GM12801 (cell line): ENCODE data around the gene NUDT19.

ENCODE experiments used
- TF ChIP-seq, protein P1 (sequence below): IDR thresholded peaks from one replicate; pipeline ENCODE4 v1.5.1; 2011; ENCODE audit warnings: control low read depth; ENCODE audit not compliant: insufficient read length; ENCODE audit errors: extremely low read depth

NUDT19 gene

GRCh38 chr19:32676186-32676894 is 15.3 kb upstream of the NUDT19 start:
- TF ChIP-seq, protein P1, sequence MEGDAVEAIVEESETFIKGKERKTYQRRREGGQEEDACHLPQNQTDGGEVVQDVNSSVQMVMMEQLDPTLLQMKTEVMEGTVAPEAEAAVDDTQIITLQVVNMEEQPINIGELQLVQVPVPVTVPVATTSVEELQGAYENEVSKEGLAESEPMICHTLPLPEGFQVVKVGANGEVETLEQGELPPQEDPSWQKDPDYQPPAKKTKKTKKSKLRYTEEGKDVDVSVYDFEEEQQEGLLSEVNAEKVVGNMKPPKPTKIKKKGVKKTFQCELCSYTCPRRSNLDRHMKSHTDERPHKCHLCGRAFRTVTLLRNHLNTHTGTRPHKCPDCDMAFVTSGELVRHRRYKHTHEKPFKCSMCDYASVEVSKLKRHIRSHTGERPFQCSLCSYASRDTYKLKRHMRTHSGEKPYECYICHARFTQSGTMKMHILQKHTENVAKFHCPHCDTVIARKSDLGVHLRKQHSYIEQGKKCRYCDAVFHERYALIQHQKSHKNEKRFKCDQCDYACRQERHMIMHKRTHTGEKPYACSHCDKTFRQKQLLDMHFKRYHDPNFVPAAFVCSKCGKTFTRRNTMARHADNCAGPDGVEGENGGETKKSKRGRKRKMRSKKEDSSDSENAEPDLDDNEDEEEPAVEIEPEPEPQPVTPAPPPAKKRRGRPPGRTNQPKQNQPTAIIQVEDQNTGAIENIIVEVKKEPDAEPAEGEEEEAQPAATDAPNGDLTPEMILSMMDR: no peak

DNA sequence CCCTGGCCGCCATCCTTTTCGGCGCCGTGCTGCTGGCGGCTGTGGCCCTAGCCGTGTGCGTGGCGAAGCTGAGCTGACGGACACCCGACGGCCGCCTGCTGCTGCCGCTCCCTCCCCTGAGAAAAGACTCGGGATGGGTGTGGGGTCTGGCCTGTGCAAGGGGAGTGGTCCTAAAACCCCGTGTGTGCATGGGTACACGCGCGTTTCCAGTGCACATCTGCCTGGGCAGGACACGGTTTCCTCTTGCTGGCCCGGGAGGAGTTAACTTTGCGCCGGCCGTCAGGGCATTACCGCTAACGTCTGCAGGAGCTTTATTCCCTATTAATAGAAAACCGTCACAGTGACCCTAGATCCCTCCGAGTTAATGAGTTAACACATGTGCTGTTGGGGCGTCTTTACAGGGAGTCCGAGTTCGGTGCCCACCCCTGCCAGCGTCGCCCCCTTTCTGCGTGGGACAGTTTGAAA is 14.7 kb upstream of the NUDT19 start:
- TF ChIP-seq, protein P1: no peak

- TF ChIP-seq, protein P1: no peak
Measured at GRCh38 chr19:32677657-32678056, 14.0 kb upstream of the NUDT19 start.

DNA sequence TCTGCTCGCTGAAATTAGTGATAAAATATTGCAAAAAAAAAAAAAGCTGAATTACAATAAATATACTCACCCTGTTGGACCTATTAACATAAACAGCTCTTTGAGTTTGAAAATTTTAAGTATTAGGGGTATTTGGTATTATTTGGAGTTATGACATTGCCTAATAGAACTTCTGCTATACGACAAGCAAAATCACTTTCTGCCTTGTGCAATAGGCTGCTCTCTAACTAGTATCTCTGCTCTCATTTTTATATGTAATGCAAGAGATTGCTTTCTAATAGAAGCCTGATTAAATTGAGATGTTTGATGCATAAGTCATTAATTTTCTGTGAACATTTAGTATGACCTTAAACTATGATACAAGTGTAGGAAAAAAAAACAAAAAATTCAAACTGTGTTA is 10.6 kb upstream of the NUDT19 start:
- TF ChIP-seq, protein P1: no peak

DNA sequence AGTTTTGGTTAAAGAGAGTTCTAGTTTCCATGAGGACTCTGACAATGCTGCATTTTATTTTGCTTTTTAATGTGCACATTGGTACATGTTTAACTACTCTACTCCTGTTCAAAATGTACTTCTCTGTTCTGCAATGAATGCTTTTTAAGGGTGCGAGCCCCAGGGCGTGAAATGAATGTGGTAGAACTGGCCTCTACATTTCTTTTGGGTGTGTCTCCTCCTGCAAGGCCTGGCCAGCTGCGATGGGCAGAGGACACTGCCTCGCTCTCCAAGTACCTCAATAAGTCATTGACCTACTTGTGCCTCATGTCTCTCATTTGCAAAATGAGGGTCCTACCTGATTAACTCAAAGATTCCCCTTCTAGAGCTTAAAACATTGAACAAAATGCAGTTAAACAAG is 9.3 kb upstream of the NUDT19 start:
- TF ChIP-seq, protein P1: no peak

- TF ChIP-seq, protein P1: no peak
Measured at GRCh38 chr19:32686847-32687475, 4.7 kb upstream of the NUDT19 start.

- TF ChIP-seq, protein P1: no peak
Measured at GRCh38 chr19:32687681-32688080, 3.9 kb upstream of the NUDT19 start.
